SK-N-SH (cell line): Measurements from ENCODE around the gene CD300E. TPM values are rescaled to one million over a fixed set of nuclear protein-coding genes. Genes with fewer than 3 reads are reported as not detected.

Source experiments
- CTCF ChIA-PET: fragments of 300-600, 350-600 bp; formaldehyde crosslinking; extraction: SDS; loops from one replicate; lab custom pipeline; 2021; lab: Yijun Ruan, JAX
- POLR2A ChIA-PET: fragments of 350-600 bp; sonication (Branson Sonifier 250); formaldehyde crosslinking; extraction: SDS; loops from one replicate; lab custom pipeline; 2020; ENCODE audit warnings: antibody characterized with exemption, inconsistent platforms; lab: Yijun Ruan, JAX
- DNase-seq: peaks from one replicate; pipeline ENCODE4 v3.0.0; 2012
- H2AFZ ChIP-seq: fragments of 200-600 bp; sonication (generic); 2 replicates; pipeline ENCODE4 v1.8.1; 2016; ENCODE audit warnings: antibody characterized with exemption, mild to moderate bottlenecking, low read depth
- H3F3A ChIP-seq: fragments of 200-600 bp; sonication (generic); replicated peaks from 2 replicates; pipeline ENCODE3; 2016; ENCODE audit warnings: antibody characterized with exemption, mild to moderate bottlenecking; ENCODE audit not compliant: insufficient read depth
- H3K27ac ChIP-seq, 2 experiments: fragments of 200-500 bp in 1 of 2; fragments of 200-600 bp in 1 of 2; sonication (Bioruptor generic) in 1 of 2; sonication (generic), shearing (Covaris generic) in 1 of 2; 2 replicates each; pipeline versions ENCODE4 v1.5.1 to v1.6.1; 2014 to 2016; ENCODE audit warnings: low read depth in 2 of 2, inconsistent platforms in 1 of 2, low read length in 1 of 2, mild to moderate bottlenecking in 1 of 2, mixed read lengths in 1 of 2
- H3K27me3 ChIP-seq: fragments of 200-600 bp; sonication (generic), shearing (Covaris generic); 2 replicates; pipeline ENCODE4 v1.6.1; 2016; ENCODE audit warnings: mixed run types; ENCODE audit not compliant: insufficient read depth
- H3K36me3 ChIP-seq, 2 experiments: fragments of 200-500 bp in 1 of 2; fragments of 200-600 bp in 1 of 2; sonication (Bioruptor generic) in 1 of 2; sonication (generic) in 1 of 2; replicated peaks in 1 of 2; 2 replicates each; pipeline versions ENCODE3 to v1.5.1; 2014 to 2016; ENCODE audit warnings: low read length in 1 of 2, mild to moderate bottlenecking in 1 of 2; ENCODE audit not compliant: insufficient read depth in 2 of 2, control insufficient read depth in 1 of 2
- H3K4me1 ChIP-seq, 2 experiments: fragments of 200-500 bp in 1 of 2; fragments of 200-600 bp in 1 of 2; sonication (Bioruptor generic) in 1 of 2; sonication (generic), shearing (Covaris generic) in 1 of 2; 2 replicates each; pipeline versions ENCODE4 v1.5.1 to v1.6.1; 2014 to 2016; ENCODE audit warnings: low read depth in 1 of 2, low read length in 1 of 2, mixed run types in 1 of 2; ENCODE audit not compliant: insufficient read depth in 2 of 2, control insufficient read depth in 1 of 2
- H3K4me2 ChIP-seq: fragments of 200-600 bp; sonication (generic), shearing (Covaris generic); 2 replicates; pipeline ENCODE4 v1.6.1; 2017; ENCODE audit warnings: mixed run types
- H3K4me3 ChIP-seq, 2 experiments: fragments of 200-500 bp in 1 of 2; fragments of 200-600 bp in 1 of 2; sonication (Bioruptor generic) in 1 of 2; sonication (generic), shearing (Covaris generic) in 1 of 2; 2 replicates each; pipeline versions ENCODE4 v1.5.1 to v1.8.1; 2014 to 2016; ENCODE audit warnings: low read depth in 2 of 2, inconsistent platforms in 1 of 2, low read length in 1 of 2, mild to moderate bottlenecking in 1 of 2, mixed read lengths in 1 of 2, moderate library complexity in 1 of 2
- H3K79me2 ChIP-seq: fragments of 200-600 bp; sonication (generic); 2 replicates; pipeline ENCODE4 v1.8.1; 2017; ENCODE audit warnings: mild to moderate bottlenecking; ENCODE audit not compliant: insufficient read depth
- H3K9ac ChIP-seq: fragments of 200-600 bp; sonication (generic); 2 replicates; pipeline ENCODE4 v1.6.1; 2017; ENCODE audit warnings: mixed run types
- H3K9me2 ChIP-seq: fragments of 200-600 bp; sonication (generic); 2 replicates; pipeline ENCODE4 v1.6.1; 2017; ENCODE audit warnings: mixed run types
- H3K9me3 ChIP-seq: fragments of 200-600 bp; sonication (generic); 2 replicates; pipeline ENCODE4 v1.6.1; 2017; ENCODE audit warnings: mixed run types, mild to moderate bottlenecking, moderate library complexity
- H4K20me1 ChIP-seq: fragments of 200-600 bp; sonication (generic); 2 replicates; pipeline ENCODE4 v1.6.1; 2017; ENCODE audit warnings: mild to moderate bottlenecking, mixed run types; ENCODE audit not compliant: insufficient read depth
- CHD2 ChIP-seq: fragments of 150-350 bp; IDR thresholded peaks from 2 replicates; pipeline ENCODE4 v1.6.1; 2018; ENCODE audit warnings: low read length; ENCODE audit not compliant: partially characterized antibody
- EP300 ChIP-seq, 2 experiments: IDR thresholded peaks; 2 replicates each; pipeline versions ENCODE4 v1.4.0 to v1.6.1; 2012; ENCODE audit warnings: borderline replicate concordance in 1 of 2, low read depth in 1 of 2, low read length in 1 of 2
- FOSL2 ChIP-seq: IDR thresholded peaks from 2 replicates; pipeline ENCODE4 v1.4.0; 2012; ENCODE audit warnings: low read depth, mild to moderate bottlenecking, moderate library complexity, borderline replicate concordance
- FOXJ3 ChIP-seq: sonication (generic); formaldehyde crosslinking; IDR thresholded peaks from 2 replicates; pipeline ENCODE4 v1.5.1; 2020; ENCODE audit warnings: mild to moderate bottlenecking, missing genetic modification reagents
- GABPA ChIP-seq: IDR thresholded peaks from 2 replicates; pipeline ENCODE4 v1.4.0; 2012; ENCODE audit warnings: low read depth, mild to moderate bottlenecking
- GATA2 ChIP-seq: sonication (generic); formaldehyde crosslinking; IDR thresholded peaks from 2 replicates; pipeline ENCODE4 v1.5.0; 2020; ENCODE audit warnings: mild to moderate bottlenecking, missing genetic modification reagents
- POLR2AphosphoS5 ChIP-seq: IDR thresholded peaks from 2 replicates; pipeline ENCODE4 v1.6.1; 2012; ENCODE audit warnings: low read depth, low read length
- RAD21 ChIP-seq: IDR thresholded peaks from 2 replicates; pipeline ENCODE4 v1.6.1; 2012; ENCODE audit warnings: mild to moderate bottlenecking, low read length
- RCOR1 ChIP-seq: fragments of 150-350 bp; IDR thresholded peaks from 2 replicates; pipeline ENCODE4 v1.6.1; 2017; ENCODE audit warnings: antibody characterized with exemption, low read length
- RFX5 ChIP-seq: IDR thresholded peaks from 2 replicates; pipeline ENCODE4 v1.6.1; 2012; ENCODE audit warnings: mild to moderate bottlenecking, improper control_type of control experiment, low read length
- RXRA ChIP-seq: IDR thresholded peaks from 2 replicates; pipeline ENCODE4 v1.4.0; 2012; ENCODE audit warnings: low read depth, mild to moderate bottlenecking, borderline replicate concordance
- SMC3 ChIP-seq: IDR thresholded peaks from 2 replicates; pipeline ENCODE4 v1.6.1; 2012; ENCODE audit warnings: low read depth, low read length, improper control_type of control experiment
- TEAD4 ChIP-seq: IDR thresholded peaks from 2 replicates; pipeline ENCODE4 v1.4.0; 2012; ENCODE audit warnings: mild to moderate bottlenecking, borderline replicate concordance; ENCODE audit not compliant: insufficient read depth
- YY1 ChIP-seq: IDR thresholded peaks from 2 replicates; pipeline ENCODE4 v1.4.0; 2012; ENCODE audit warnings: low read depth, mild to moderate bottlenecking
- WGBS: methylation state at CpG from one replicate; pipeline ENCODE4 v1.1.6; 2017; ENCODE audit warnings: low lambda C conversion rate; 5-methylcytosine and 5-hydroxymethylcytosine counted together
- polyA plus RNA-seq, 3 experiments: library from polyadenylated mRNA; depleted of rRNA; stranded (reverse); fragments of >200 nt; gene quantifications; 2 replicates each; pipeline ENCODE4 v1.2.3, GENCODE V29; 2012
- TF ChIP-seq, protein P1 (sequence below): fragments of 150-350 bp; IDR thresholded peaks from 2 replicates; pipeline ENCODE4 v1.6.1; 2017; ENCODE audit warnings: antibody characterized with exemption, low read length, low read depth, borderline replicate concordance
- TF ChIP-seq, protein P2 (sequence below): IDR thresholded peaks from 2 replicates; pipeline ENCODE4 v1.4.0; 2012; ENCODE audit warnings: low read depth, borderline replicate concordance
- TF ChIP-seq, protein P3 (sequence below): fragments of 200-600 bp; sonication (generic); IDR thresholded peaks from 2 replicates; pipeline ENCODE4 v1.6.1; 2017; ENCODE audit warnings: antibody characterized with exemption, mild to moderate bottlenecking, moderate library complexity

Gene CD300E
- polyA plus RNA-seq, 1 of the 3 experiments (the other 2 are of a cell fraction), result not detected

GRCh38 chr17:74632617-74633016 is 9.1 kb upstream of the CD300E start:
- no peak overlapping the region for H3K4me3 ChIP-seq
- no peak for TF ChIP-seq RCOR1
- TF ChIP-seq TEAD4, result no peak
- no peak for TF ChIP-seq GATA2 (CRISPR knock-in tag)
- TF ChIP-seq, protein P1, sequence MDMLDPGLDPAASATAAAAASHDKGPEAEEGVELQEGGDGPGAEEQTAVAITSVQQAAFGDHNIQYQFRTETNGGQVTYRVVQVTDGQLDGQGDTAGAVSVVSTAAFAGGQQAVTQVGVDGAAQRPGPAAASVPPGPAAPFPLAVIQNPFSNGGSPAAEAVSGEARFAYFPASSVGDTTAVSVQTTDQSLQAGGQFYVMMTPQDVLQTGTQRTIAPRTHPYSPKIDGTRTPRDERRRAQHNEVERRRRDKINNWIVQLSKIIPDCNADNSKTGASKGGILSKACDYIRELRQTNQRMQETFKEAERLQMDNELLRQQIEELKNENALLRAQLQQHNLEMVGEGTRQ, result no peak
- no peak for TF ChIP-seq GABPA
- no peak for TF ChIP-seq EP300 (IDR thresholded peaks at IDR 0.05; ENCODE audit: borderline replicate concordance in 1 of 2, low read depth in 1 of 2, low read length in 1 of 2)
- no peak for TF ChIP-seq RFX5
- TF ChIP-seq RAD21, result no peak
- no peak for TF ChIP-seq FOSL2
- TF ChIP-seq RXRA, result no peak
- TF ChIP-seq POLR2AphosphoS5, result no peak
- TF ChIP-seq YY1, result no peak
- TF ChIP-seq CHD2, result no peak
- TF ChIP-seq FOXJ3 (CRISPR knock-in tag), result no peak
- TF ChIP-seq SMC3, result no peak
- TF ChIP-seq, protein P2, sequence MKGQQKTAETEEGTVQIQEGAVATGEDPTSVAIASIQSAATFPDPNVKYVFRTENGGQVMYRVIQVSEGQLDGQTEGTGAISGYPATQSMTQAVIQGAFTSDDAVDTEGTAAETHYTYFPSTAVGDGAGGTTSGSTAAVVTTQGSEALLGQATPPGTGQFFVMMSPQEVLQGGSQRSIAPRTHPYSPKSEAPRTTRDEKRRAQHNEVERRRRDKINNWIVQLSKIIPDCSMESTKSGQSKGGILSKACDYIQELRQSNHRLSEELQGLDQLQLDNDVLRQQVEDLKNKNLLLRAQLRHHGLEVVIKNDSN, result no peak
- TF ChIP-seq, protein P3, sequence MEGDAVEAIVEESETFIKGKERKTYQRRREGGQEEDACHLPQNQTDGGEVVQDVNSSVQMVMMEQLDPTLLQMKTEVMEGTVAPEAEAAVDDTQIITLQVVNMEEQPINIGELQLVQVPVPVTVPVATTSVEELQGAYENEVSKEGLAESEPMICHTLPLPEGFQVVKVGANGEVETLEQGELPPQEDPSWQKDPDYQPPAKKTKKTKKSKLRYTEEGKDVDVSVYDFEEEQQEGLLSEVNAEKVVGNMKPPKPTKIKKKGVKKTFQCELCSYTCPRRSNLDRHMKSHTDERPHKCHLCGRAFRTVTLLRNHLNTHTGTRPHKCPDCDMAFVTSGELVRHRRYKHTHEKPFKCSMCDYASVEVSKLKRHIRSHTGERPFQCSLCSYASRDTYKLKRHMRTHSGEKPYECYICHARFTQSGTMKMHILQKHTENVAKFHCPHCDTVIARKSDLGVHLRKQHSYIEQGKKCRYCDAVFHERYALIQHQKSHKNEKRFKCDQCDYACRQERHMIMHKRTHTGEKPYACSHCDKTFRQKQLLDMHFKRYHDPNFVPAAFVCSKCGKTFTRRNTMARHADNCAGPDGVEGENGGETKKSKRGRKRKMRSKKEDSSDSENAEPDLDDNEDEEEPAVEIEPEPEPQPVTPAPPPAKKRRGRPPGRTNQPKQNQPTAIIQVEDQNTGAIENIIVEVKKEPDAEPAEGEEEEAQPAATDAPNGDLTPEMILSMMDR, result no peak
- TF ChIP-seq, all 33 proteins: peak for 0
- ChIA-PET CTCF (interaction anchor here (1.1 to 2.8 kb wide), 7 partner anchors 14 to 264 kb away, joined by 3 to 18 read pairs (median 5); no protein-coding TSS in a partner anchor), POLR2A (interaction anchor here (0.9 to 1.4 kb wide), 2 partner anchors 21 to 25 kb away, joined by 3 to 5 read pairs; no protein-coding TSS in a partner anchor)
- 60% methylated on average over 9 of the region's 9 CpGs for WGBS
- peaks cover 0 to 4% of the 10 kb centered on the region in 2 experiments; a peak in 1 of 4 replicates for H3K4me1 ChIP-seq
- no peaks in the 10 kb centered on the region for H3K27me3 ChIP-seq
- H4K20me1 ChIP-seq, result no peaks in the 10 kb centered on the region
- H3K36me3 ChIP-seq, result no peaks in the 10 kb centered on the region
- no peak for DNase-seq
- peaks cover 5% of the 10 kb centered on the region; the same call in 1 of the 2 replicates for H3K9me3 ChIP-seq
- no peaks in the 10 kb centered on the region for H3K9me2 ChIP-seq
- no peak overlapping the region for H3K27ac ChIP-seq
- H2AFZ ChIP-seq, result no peak overlapping the region
- H3F3A ChIP-seq, result no peaks in the 10 kb centered on the region
- no peak overlapping the region for H3K9ac ChIP-seq
- no peak overlapping the region for H3K4me2 ChIP-seq
- H3K79me2 ChIP-seq, result no peaks in the 10 kb centered on the region
